Posterior cingulate gyrus (tissue), 11 donors: ENCODE measurements around the gene PTGER1.
"Not testable (repeated sequence)": the region's sequence is repeated elsewhere in the genome, so short reads cannot be mapped to it uniquely, and the experiment has no call there.

Experiments used
- DNase-seq, 10 donors: peaks; one replicate each; pipeline versions ENCODE4 v3.0.0 to v3.0.0-alpha.2; 2020 to 2021; ENCODE audit warnings: mixed read lengths in 3 of 10
- intact Hi-C: fragments of 100-400 bp; cut with DNase I; formaldehyde crosslinking; loops from one replicate; pipeline ENCODE4 v1.15.1; 2023

Gene PTGER1

DNA sequence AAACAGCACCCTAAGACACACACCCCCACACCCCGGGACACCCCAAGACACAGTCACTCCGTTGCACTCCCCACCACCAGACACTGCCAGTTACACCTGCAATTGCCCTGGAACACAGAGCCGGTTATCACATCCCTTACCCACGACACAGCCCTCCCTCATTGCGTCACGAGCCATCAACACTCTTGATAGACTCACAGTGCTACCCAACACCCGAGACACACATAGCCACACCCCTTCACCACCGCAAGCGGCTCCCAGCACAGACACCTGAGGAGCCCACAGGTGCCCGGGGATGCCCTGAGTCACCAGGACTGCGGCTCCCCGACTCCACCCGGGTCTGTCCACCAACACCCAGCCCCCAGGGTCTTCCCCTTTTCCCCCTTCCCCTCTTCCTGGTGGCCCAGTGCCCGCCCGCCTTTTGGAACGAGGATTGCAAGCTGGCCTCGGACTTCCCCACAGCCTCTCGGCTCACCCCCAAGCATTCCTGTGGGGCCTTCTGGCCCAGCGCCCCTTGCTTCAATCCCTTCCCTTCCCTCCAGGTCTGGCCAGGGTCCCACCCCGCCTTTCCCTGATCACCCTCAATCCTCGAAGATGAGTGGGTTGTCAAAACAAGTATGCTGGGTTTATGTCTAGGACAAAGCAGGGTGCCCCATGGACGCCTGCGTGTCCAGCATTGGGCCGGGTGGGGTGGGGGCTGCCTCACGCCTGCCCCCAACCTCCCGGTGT, 1.7 kb upstream of the PTGER1 start:
- intact Hi-C loops = no loop called here
- DNase-seq = peak in 1 of 10 donors; percentile 60

GRCh38 chr19:14476327-14476672, 1.1 kb upstream of the PTGER1 start:
- DNase-seq = peak in 1 of 10 donors; percentile 57
- intact Hi-C loops = no loop called here

- intact Hi-C loops = loop anchor here (5.0 kb wide), 2 partner anchors 43 to 338 kb away; partner anchors contain the start of genes ASF1B and PKN1
- peak in 1 of 10 donors; percentile 61 for DNase-seq
Observed at GRCh38 chr19:14474827-14475226, 327 bp downstream of the PTGER1 start.

GRCh38 chr19:14473978-14474578, 1.1 kb downstream of the PTGER1 start:
- peak in 2 of 10 donors; percentile 56 to 64 for DNase-seq
- intact Hi-C loops = loop anchor here (5.0 kb wide), 2 partner anchors 42 to 337 kb away; partner anchors contain the start of genes ASF1B and PKN1

DNA sequence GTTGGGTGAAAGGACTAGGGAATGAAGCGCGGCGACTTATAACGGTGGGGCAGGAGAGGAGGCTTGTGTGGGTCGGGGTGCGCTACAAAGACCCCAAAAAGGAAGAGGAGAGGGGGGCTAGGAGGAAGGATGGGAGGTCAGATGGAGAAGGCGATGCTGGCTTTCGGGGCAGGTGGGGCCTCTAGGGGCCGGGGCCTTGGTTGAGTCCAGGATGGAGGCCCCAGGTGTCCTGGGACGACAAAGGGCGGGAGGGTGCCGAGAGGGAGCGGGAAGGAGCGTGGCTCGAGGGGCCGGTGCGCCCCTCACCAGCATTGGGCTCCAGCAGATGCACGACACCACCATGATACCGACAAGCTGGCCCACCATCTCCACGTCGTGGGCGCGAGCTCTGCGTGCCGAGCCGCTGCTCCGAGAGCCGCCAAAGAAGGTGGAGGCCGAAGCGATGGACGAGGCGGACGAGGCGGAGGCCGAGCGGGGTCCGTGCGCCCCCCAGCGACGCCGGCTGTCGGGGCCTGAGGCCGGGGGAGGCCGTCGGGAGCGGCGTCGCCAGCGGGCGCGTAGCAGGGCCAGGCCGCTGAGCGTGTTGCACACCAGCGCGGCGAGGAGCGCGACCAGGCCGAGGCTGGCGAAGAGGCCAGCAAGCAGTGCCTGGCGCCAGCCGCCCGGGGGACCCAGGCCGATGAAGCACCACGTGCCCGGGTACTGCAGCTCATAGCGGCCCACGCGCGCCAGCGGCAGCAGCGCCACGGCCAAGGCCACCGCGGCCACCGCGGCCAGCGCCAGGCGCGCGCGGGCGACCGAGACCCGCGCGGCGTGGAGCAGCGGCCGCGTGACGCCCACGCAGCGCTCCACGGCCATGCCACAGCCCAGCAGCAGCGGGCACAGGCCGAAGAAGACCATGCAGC, 1.8 kb downstream of the PTGER1 start:
- intact Hi-C loops = loop anchor here (5.0 kb wide), 2 partner anchors 41 to 336 kb away; partner anchors contain the start of genes ASF1B and PKN1

GRCh38 chr19:14472202-14472938, 2.8 kb downstream of the PTGER1 start:
- DNase-seq = peak in 9 of 10 donors; percentile 31 to 94 (median 74)
- intact Hi-C loops = loop anchor here (5.0 kb wide), 2 partner anchors 40 to 335 kb away; partner anchors contain the start of genes ASF1B and PKN1

More for the DNA sequence above, 1.8 kb downstream of the PTGER1 start:
- DNase-seq = peak in 2 of 10 donors; percentile 47 to 70

DNA sequence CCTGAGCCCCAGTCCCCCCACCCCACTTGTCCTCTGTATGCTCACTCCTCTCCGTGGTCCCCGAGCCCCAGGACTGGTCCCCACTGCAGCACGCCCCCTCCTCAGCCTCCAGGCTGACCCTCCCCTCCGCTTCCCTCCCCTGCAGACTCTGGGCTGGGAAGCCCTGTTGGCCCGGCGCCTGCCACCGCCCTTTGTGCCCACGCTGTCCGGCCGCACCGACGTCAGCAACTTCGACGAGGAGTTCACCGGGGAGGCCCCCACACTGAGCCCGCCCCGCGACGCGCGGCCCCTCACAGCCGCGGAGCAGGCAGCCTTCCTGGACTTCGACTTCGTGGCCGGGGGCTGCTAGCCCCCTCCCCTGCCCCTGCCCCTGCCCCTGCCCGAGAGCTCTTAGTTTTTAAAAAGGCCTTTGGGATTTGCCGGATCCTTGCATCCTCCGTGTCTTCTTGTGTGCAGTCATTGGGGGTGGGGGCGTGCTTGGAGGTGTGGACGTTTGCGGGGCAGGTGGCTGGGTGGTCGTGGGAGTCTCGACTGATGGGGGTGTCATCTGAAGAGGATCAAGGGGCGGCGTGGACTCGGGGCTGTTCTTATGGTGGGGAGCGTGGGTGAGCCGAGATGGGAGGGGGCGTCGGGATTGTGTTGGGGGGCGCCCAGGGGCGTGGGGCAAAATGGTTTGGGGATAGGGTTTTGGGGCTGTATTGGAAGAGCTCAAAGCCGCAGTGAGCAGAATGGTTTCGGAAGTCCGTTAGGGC, 3.5 kb downstream of the PTGER1 start:
- DNase-seq = peak in 1 of 10 donors; percentile 64

DNA sequence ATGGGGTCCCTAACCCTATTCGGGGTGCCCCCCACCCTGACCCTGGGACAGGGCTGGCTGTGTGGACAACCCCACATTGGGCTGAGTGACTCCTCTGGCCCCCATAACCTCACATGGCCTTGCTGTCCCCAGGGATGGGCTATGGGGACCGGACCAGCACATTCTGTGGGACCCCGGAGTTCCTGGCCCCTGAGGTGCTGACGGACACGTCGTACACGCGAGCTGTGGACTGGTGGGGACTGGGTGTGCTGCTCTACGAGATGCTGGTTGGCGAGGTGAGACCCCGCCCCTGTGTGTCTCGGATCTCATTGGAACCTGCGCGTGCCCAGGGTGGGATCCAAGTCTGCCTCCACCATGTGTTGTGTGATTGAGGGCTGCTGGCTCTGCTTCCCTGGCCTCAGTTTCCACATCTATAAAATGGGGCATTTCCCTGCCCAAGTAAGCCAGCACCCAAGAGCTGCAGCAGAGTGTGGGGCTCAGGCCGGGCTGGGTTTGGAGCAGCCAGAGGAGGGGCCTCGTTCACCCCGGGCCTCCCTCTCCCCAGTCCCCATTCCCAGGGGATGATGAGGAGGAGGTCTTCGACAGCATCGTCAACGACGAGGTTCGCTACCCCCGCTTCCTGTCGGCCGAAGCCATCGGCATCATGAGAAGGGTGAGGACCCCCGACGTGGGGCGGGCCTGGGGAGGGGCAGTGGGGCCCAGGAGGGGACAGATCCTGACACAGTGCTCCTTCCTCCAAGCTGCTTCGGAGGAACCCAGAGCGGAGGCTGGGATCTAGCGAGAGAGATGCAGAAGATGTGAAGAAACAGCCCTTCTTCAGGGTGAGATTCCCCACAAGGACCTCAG, 4.9 kb downstream of the PTGER1 start:
- intact Hi-C loops = loop anchor here (5.0 kb wide), 2 partner anchors 38 to 333 kb away; partner anchors contain the start of genes ASF1B and PKN1
- peak in 1 of 10 donors; percentile 52 for DNase-seq

More for the DNA sequence above, 3.5 kb downstream of the PTGER1 start:
- intact Hi-C loops = loop anchor here (5.0 kb wide), 2 partner anchors 39 to 334 kb away; partner anchors contain the start of genes ASF1B and PKN1

GRCh38 chr19:14467816-14468215, 7.3 kb downstream of the PTGER1 start:
- DNase-seq = peak in 1 of 10 donors; percentile 61
- intact Hi-C loops = no loop called here

GRCh38 chr19:14467391-14467790, 7.8 kb downstream of the PTGER1 start:
- intact Hi-C loops = no loop called here
- no peak for DNase-seq

- intact Hi-C loops = no loop called here
- DNase-seq = peak in 1 of 10 donors; percentile 39
Observed at GRCh38 chr19:14463747-14464146, 11.4 kb downstream of the PTGER1 start.

GRCh38 chr19:14462401-14462800, 12.8 kb downstream of the PTGER1 start:
- intact Hi-C loops, DNase-seq: not testable (repeated sequence)

GRCh38 chr19:14460935-14461334, 14.2 kb downstream of the PTGER1 start:
- intact Hi-C loops = no loop called here
- no peak for DNase-seq

DNA sequence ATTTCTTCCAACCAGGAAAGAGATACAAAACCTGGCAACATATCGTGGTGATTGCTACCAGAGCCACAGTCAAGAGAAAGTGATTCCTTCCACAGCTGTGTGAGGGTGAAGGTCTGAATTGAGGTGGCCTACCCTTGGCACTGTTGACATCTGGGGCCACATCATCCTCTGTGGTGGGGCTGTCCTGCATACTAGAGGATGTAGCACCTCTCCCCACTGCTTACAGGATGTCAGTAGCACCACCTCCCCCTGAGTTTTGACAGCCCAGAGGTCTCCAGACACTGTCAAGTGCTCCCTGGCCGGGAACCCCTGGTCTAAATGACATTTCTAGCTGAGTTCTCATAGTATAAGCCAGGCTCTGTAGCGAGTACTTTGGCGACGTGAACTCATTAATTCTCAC, 15.5 kb downstream of the PTGER1 start:
- intact Hi-C loops = no loop called here

GRCh38 chr19:14452303-14452702, 22.9 kb downstream of the PTGER1 start:
- intact Hi-C loops, DNase-seq: not testable (repeated sequence)

More for the DNA sequence above, 15.5 kb downstream of the PTGER1 start:
- no peak for DNase-seq

- DNase-seq = no peak
Observed at GRCh38 chr19:14450876-14451275, 24.3 kb downstream of the PTGER1 start.

GRCh38 chr19:14450168-14450874, 24.8 kb downstream of the PTGER1 start:
- intact Hi-C loops = no loop called here
- no peak for DNase-seq

More at GRCh38 chr19:14450876-14451275, 24.3 kb downstream of the PTGER1 start:
- intact Hi-C loops = no loop called here
